LNCAP (cell line): Measurements from ENCODE around the gene PLG.

Experiments used
- CTCF ChIP-seq: fragments of 450-650 bp; IDR thresholded peaks from 2 replicates; pipeline ENCODE4 v1.5.1; 2017; ENCODE audit warnings: mild to moderate bottlenecking

Gene PLG

GRCh38 chr6:160791981-160792418 lies 90.0 kb downstream of the PLG start:
- TF ChIP-seq CTCF: no peak

GRCh38 chr6:160792708-160793107 lies 90.7 kb downstream of the PLG start:
- TF ChIP-seq CTCF: no peak

- no peak for TF ChIP-seq CTCF
Observed at GRCh38 chr6:160793652-160794051, 91.6 kb downstream of the PLG start.

GRCh38 chr6:160795721-160796120 lies 93.7 kb downstream of the PLG start:
- no peak for TF ChIP-seq CTCF

GRCh38 chr6:160798625-160799024 lies 96.6 kb downstream of the PLG start:
- no peak for TF ChIP-seq CTCF

- no peak for TF ChIP-seq CTCF
Observed at GRCh38 chr6:160799801-160800506, 97.9 kb downstream of the PLG start.

GRCh38 chr6:160801418-160801817 lies 99.4 kb downstream of the PLG start:
- no peak for TF ChIP-seq CTCF
